Measurements from ENCODE around the gene PIP4P1.

PIP4P1 gene

DNA sequence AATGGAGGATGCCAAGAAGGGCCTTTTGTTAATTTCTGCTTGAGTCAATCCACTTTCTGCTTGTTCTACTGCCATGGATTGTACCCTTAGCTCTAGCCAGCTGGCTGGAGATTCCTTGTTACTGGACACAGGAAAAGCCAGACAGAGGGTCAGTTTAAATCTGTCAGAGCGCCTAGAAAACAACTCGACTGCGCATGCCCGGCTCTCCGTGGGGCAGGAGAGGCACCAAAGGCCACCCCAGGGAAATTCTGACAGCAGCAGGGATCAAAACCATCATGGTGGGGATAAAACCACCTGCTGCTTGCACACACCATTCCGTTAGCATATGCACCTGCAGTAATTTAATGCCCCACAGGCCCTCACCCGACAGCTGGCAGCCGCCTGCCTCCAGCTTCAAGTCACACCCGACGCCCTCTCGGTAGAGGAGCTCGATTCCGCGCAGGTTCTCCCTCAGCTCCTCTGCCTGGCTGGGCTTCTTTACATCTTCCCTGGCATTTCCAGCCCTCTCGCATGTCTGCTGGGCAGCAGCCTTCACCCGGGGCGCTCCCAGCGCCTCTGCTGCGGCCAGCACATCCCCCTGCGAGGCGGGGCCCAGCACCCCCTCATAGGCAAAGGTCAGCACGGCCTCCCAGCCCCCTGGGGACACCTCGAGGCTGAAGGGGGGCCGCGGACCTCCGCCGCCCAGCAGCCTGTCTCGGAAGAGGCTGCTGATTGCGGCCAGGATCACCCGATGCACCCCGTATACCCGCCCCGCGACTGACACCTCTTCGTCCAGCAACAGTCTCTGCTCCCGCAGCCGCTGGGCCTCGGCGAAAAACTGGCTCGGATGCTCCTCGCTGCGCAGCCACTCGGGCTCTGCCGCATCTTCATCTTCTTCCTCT lies 26.3 kb downstream of the PIP4P1 start:
- FAIRE-seq = no peak

GRCh38 chr14:20429801-20430669 lies 31.2 kb downstream of the PIP4P1 start:
- no peak for FAIRE-seq

DNA sequence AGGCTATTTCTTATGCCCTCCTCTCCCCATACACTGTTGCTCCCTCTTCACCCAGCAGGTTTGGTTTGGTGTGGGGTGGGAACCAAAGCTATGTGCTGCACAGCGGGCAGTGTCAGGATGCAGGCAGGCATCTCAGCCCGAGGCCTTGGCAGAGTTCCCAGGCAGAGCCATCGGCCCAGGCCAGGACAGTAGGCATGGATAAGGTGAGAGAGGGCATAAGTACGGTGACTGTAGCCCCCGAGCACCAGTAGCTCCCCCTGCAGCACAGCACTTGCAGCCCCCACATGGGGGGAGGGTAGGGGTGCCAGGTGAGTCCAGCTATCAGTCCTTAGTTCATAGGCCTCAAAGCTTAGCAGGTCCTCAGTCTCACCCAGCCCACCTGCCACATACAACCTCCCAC lies 32.4 kb downstream of the PIP4P1 start:
- FAIRE-seq = no peak

DNA sequence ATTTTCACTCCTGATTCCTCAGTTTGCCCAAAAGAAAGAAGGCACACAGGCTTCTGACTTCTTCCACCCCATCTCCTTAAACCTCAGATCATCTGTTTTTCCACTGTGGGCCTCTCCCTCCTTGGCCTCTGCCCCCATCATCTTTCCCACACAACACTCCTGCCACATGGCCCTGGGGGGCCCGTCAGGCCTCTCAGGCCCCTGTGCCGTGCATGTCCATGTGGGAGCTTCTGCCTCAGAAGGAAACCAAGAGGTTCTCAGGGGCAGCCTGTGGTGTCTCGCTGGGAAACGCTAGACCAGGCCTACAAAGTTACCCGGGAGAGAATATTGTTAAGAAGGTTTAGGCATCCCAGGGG lies 33.2 kb downstream of the PIP4P1 start:
- no peak for FAIRE-seq

- FAIRE-seq = peak; percentile 58
Observed at GRCh38 chr14:20427231-20428009, 33.8 kb downstream of the PIP4P1 start.

DNA sequence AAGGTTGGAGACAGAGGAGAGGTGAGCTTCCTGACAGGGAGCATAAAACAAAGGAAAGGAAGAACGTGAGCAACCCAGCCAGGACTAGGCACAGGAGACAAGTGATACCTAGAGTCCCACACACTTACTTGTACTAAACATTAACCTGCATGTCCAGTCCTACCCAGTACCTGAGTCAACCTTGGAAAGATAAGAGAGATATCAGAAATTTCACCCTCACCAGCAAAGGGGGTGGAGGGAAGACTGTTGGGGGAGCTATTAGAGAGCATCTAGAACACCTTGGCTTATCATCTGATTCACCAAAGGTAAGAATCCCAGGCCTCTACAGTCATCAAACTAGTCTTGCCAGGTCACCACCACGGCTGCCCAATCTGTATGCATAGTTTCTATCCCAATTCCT lies 36.4 kb downstream of the PIP4P1 start:
- no peak for FAIRE-seq

- no peak for FAIRE-seq
Observed at GRCh38 chr14:20422886-20423285, 38.3 kb downstream of the PIP4P1 start.

GRCh38 chr14:20421267-20421666 lies 40.0 kb downstream of the PIP4P1 start:
- no peak for FAIRE-seq

DNA sequence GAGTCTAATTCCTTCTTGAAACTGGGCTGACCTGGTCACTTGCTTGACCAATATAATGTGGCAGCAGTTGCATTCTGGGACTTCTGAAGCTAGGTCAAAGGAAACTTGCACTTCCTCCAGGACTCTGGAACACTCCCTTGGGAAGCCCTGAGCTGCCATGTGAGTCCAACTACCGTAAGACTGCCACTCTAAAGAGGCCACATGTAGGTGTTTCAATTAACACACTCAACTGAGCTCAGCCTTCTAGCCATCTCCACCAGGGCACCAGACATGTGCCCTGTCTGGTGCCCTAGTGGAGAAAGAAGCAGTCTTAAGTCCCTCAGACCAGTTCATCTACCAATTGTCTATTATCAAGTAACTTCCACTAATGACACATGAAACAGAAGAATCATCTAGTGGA lies 41.8 kb downstream of the PIP4P1 start:
- no peak for FAIRE-seq

- FAIRE-seq = no peak
Observed at GRCh38 chr14:20418501-20418909, 42.7 kb downstream of the PIP4P1 start.

- FAIRE-seq = peak; percentile 71
Observed at GRCh38 chr14:20417250-20418186, 43.7 kb downstream of the PIP4P1 start.

DNA sequence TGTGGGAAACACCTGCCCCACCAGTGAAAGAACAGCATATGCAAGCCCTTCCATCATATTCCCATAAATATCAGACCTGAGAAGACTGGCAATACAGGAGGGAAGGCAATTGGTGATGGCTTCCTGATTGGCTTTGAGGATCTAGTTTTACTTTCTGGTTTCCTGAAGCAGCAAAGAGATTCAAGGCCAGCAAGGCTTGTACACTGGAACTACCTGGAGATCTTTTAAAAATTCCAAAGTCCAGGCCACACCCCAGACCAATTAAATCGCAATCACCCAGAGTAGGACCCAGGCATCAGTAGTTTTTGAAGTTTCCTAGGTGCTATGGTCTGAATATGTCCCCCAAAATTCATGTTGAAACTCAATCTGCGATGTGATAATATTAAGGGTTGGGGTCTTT lies 45.0 kb downstream of the PIP4P1 start:
- FAIRE-seq = no peak

GRCh38 chr14:20415782-20416206 lies 45.4 kb downstream of the PIP4P1 start:
- FAIRE-seq = no peak

- FAIRE-seq = no peak
Observed at GRCh38 chr14:20413744-20414082, 47.5 kb downstream of the PIP4P1 start.

DNA sequence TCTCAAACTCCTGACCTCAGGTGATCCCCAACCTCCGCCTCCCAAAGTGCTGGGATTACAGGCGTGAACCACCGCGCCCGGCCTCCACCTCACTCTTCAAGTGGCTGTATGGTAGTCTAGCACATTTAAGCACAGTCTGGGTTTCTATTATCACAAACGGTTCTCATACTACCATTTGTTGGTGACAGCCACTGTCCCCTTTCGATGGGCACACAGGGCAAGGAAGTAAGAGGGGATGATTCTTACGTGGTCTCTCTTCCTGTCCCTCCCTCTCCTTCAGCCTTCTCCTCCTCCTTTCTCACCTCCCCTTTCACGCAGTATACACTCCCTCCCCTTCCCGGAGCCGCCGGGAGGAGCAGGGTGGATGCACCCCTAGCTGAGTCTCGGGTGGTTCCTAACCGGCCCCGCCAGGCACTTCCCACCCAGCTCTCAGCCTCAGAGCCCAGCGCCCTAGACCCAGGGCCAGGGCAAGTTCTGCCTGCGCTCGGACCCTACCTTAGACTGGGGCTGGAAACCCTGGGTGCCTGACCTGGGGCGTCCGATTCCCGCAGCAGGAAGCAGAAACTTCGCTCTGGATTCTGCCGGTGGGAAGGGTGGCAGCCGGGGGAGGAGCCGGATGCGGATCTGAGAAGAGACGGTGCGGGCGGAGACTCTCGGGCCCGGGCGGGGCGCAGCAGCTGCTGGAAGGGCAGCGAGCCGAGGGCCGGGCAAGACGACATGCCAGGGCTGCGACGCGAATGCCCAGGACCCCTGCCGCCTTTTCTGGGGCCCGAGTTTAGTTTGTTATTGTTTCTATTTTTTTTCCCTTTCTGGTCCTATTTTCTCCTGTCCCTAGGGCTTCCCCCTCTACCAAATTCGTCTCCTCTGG lies 48.1 kb downstream of the PIP4P1 start, which contains the start of gene TEP1:
TEP1 (minus strand) TSS at position 626 of the 868 bp plus-strand sequence. CDS start 5,062 bp downstream, outside the sequence.
- FAIRE-seq = no peak

DNA sequence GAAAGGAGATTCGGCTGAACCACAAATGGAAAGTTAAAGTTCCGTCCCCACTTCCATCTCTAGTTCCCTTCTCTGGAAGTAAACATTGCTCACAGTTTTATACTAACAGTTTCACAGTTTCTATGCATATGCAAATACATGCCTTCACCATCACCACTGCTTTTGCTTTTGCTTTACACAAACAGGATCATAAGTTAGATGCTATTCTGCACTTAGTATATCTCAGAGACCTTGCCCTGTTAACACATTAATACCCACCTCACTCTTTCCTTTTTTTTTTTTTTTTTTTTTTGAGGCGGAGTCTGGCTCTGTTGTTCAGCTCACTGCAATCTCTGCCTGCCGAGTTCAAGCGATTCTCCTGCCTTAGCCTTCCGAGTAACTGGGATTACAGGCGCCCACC lies 48.8 kb downstream of the PIP4P1 start:
- no peak for FAIRE-seq

- no peak for FAIRE-seq
Observed at GRCh38 chr14:20409226-20409625, 52.0 kb downstream of the PIP4P1 start.
